Measurements from ENCODE around the gene FAM89B.

- TF ChIP-seq CTCF (IDR thresholded peaks at IDR 0.05) (no peak), REST (IDR thresholded peaks at IDR 0.05; ENCODE audit: insufficient read depth in 1 of 2, low read depth in 2 of 2, low read length in 1 of 2) (no peak), TCF7L2 (IDR thresholded peaks at IDR 0.05; ENCODE audit: low read depth, low read length) (no peak), POLR2AphosphoS5 (IDR thresholded peaks at IDR 0.05; ENCODE audit: low read depth, low read length) (no peak)
Measured at GRCh38 chr11:65615950-65616574, 43.7 kb downstream of the FAM89B start.
